HG03442 (cell line): ENCODE data around the gene DZIP3.

Experiments used
- ATAC-seq: cut with Tn5 transposase; IDR thresholded peaks from one replicate; pipeline ENCODE4 v1.9.1; 2021; ENCODE audit warnings: mild to moderate bottlenecking, moderate library complexity; ENCODE audit not compliant: unreplicated experiment

Gene DZIP3

GRCh38 chr3:108589081-108589997 lies at the start of gene DZIP3, which contains the start of gene CIP2A:
TSS of gene DZIP3 (plus strand) at chr3:108589722. CDS start at chr3:108605407, 15,685 bp downstream.
TSS of gene CIP2A (minus strand) at chr3:108589438. CDS start at chr3:108589375, 63 bp downstream.
- peak; percentile 89 for ATAC-seq

GRCh38 chr3:108546247-108546646 lies 43.3 kb upstream of the DZIP3 start:
- no peak for ATAC-seq

GRCh38 chr3:108546692-108547091 lies 42.8 kb upstream of the DZIP3 start:
- ATAC-seq, result no peak

GRCh38 chr3:108548304-108548703 lies 41.2 kb upstream of the DZIP3 start:
- no peak for ATAC-seq

- no peak for ATAC-seq
Observed at GRCh38 chr3:108548886-108549285, 40.6 kb upstream of the DZIP3 start.

GRCh38 chr3:108552267-108553159 lies 37.0 kb upstream of the DZIP3 start:
- ATAC-seq, result peak; percentile 74

GRCh38 chr3:108554229-108554628 lies 35.3 kb upstream of the DZIP3 start:
- no peak for ATAC-seq

GRCh38 chr3:108554913-108555571 lies 34.5 kb upstream of the DZIP3 start:
- ATAC-seq, result no peak

GRCh38 chr3:108555966-108556581 lies 33.4 kb upstream of the DZIP3 start:
- ATAC-seq, result no peak

- no peak for ATAC-seq
Observed at GRCh38 chr3:108562565-108562964, 27.0 kb upstream of the DZIP3 start.

GRCh38 chr3:108564564-108564963 lies 25.0 kb upstream of the DZIP3 start:
- no peak for ATAC-seq

GRCh38 chr3:108565506-108565905 lies 24.0 kb upstream of the DZIP3 start:
- no peak for ATAC-seq

GRCh38 chr3:108566599-108566998 lies 22.9 kb upstream of the DZIP3 start:
- ATAC-seq, result no peak

- no peak for ATAC-seq
Observed at GRCh38 chr3:108569336-108569735, 20.2 kb upstream of the DZIP3 start.

- ATAC-seq, result no peak
Observed at GRCh38 chr3:108578064-108578463, 11.5 kb upstream of the DZIP3 start.

- ATAC-seq, result no peak
Observed at GRCh38 chr3:108588601-108589000, 921 bp upstream of the DZIP3 start.

- no peak for ATAC-seq
Observed at GRCh38 chr3:108589998-108590323, 439 bp downstream of the DZIP3 start.

GRCh38 chr3:108590460-108590859 lies 938 bp downstream of the DZIP3 start:
- no peak for ATAC-seq

- no peak for ATAC-seq
Observed at GRCh38 chr3:108595321-108595720, 5.8 kb downstream of the DZIP3 start.

- no peak for ATAC-seq
Observed at GRCh38 chr3:108598375-108598774, 8.9 kb downstream of the DZIP3 start.
